Activated naive CD8-positive, alpha-beta T cell treated with anti-CD3 and anti-CD28 coated beads, Interleukin-2, amount 50 U/mL, for 24 hours (primary cell): ENCODE results near the gene TMEM178B.
A peak's percentile ranks its signal among the peaks of the same experiment; 100 is the strongest.

ENCODE experiments used
- ATAC-seq: fragments of 150-1000 bp; cut with Tn5 transposase; one replicate; pipeline ENCODE4 v1.10.0; 2021
- DNase-seq: peaks from one replicate; pipeline ENCODE4 v3.0.0; 2021
- H3K27ac Mint-ChIP-seq: one replicate; pipeline ENCODE4 v1.8.0; 2021; ENCODE audit warnings: mild to moderate bottlenecking, mixed read lengths
- H3K27me3 Mint-ChIP-seq: one replicate; pipeline ENCODE4 v1.8.0; 2021; ENCODE audit warnings: mixed read lengths
- H3K36me3 Mint-ChIP-seq: one replicate; pipeline ENCODE4 v1.8.0; 2021; ENCODE audit warnings: low read depth, mixed read lengths
- H3K4me1 Mint-ChIP-seq: one replicate; pipeline ENCODE4 v1.8.0; 2021; ENCODE audit warnings: mixed read lengths
- H3K4me3 Mint-ChIP-seq: one replicate; pipeline ENCODE4 v1.8.0; 2021; ENCODE audit warnings: mild to moderate bottlenecking, moderate library complexity, mixed read lengths
- H3K9me3 Mint-ChIP-seq: one replicate; pipeline ENCODE4 v1.8.0; 2021; ENCODE audit warnings: mixed read lengths

TMEM178B gene

DNA sequence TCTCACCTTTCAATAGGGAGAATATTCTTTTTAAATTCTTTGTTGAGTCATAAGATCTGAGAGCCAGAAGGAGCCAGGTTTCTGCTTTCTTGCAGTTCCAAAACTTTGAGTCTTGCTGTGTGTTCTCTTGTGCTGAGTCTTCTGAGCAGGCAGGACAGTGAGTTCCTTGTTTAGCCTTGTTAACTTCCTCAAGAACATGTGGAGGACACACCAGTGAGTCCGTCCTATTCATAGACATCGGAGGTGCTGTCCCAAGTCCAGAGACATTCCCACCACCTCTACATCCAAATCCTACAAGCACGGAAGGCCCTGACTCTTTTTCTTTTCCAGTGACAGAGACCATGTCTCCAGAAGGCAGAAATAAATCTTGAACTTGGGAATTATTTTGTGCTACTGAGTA is 342.1 kb downstream of the TMEM178B start:
- Mint-ChIP-seq H3K27me3 (peaks cover 6% of the 10 kb centered on the region), H3K4me1 (no peaks in the 10 kb centered on the region), H3K4me3 (no peak overlapping the region), H3K9me3 (no peaks in the 10 kb centered on the region), H3K27ac (no peak overlapping the region), H3K36me3 (no peaks in the 10 kb centered on the region)
- no peak for ATAC-seq
- DNase-seq, result no peak

DNA sequence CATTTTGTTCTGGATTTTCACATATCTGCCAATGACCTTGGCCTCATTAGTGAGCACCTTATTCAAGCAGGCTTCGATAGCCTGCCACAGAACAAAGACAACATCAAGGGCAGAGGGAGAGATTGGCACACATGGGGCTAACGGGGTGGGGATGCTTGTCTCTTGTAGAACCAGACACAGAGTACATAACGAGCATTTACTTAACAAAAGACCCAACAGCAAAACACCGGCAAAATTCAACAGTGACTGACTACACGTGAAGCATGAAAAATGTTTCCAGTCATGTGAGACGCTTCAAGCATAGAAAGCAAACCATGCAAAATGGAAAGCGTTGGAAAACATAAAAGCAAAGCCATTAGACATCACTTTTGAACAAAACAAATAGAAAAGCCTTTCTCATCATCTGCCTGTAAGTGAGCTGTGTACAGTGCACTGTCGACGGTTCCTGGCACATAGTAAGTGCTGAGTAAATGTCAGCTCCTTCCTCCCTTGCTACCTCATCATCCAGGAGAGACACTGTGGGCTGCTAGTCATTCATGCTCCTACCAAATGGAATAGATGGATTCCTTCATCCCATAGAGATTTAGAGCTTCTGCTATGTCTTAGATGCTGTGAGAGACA is 342.9 kb downstream of the TMEM178B start:
- peaks cover 3% of the 10 kb centered on the region for H3K27me3 Mint-ChIP-seq
- H3K9me3 Mint-ChIP-seq, result no peaks in the 10 kb centered on the region
- DNase-seq, result no peak
- no peak for ATAC-seq
- no peaks in the 10 kb centered on the region for H3K36me3 Mint-ChIP-seq
- no peak overlapping the region for H3K4me3 Mint-ChIP-seq
- H3K4me1 Mint-ChIP-seq, result no peaks in the 10 kb centered on the region
- no peak overlapping the region for H3K27ac Mint-ChIP-seq

DNA sequence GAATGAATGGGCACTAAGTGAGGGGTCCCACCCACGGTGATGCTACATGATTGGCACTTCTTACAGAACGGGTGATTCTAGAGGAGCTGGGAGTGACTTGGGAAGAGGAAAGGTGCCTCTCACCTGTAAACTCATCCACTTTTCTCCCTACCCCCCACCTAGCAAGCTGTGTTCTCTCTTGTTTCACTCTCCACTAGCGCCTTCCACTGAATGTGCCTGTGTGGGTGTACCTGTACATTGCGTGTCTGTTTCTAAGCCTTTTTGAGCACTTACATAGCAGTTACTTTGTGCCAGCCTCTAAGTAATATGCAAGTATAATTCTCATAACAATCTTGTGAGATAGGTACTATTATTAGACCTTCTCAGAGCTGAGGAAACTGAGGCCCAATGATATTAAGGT is 343.6 kb downstream of the TMEM178B start:
- Mint-ChIP-seq H3K36me3 (no peaks in the 10 kb centered on the region), H3K27me3 (peaks cover 3% of the 10 kb centered on the region), H3K27ac (no peak overlapping the region), H3K4me1 (no peaks in the 10 kb centered on the region), H3K9me3 (no peaks in the 10 kb centered on the region), H3K4me3 (no peak overlapping the region)
- DNase-seq, result no peak
- ATAC-seq, result no peak

DNA sequence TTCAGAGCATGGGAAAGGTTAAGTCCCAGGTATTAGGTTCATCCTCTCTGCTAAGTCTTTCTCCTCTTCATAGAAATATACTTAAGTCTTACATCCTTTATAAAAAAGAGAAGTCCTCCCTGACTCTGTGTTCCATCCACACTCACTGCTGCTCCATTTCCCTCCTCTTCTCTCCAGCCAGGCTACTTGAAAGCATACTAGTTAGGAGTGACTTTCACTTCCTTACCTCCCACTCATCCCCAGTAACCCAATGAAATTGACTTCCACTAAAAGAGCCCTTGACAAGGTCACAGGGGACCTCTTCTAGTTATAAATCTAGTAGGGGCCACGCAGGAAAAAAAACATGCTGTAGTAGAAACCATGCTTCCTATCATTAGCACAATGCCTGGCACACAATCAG is 344.2 kb downstream of the TMEM178B start:
- Mint-ChIP-seq H3K36me3 (no peaks in the 10 kb centered on the region), H3K4me3 (no peak overlapping the region), H3K27me3 (peaks cover 3% of the 10 kb centered on the region), H3K4me1 (no peaks in the 10 kb centered on the region), H3K9me3 (no peaks in the 10 kb centered on the region), H3K27ac (no peak overlapping the region)
- no peak for ATAC-seq
- no peak for DNase-seq

DNA sequence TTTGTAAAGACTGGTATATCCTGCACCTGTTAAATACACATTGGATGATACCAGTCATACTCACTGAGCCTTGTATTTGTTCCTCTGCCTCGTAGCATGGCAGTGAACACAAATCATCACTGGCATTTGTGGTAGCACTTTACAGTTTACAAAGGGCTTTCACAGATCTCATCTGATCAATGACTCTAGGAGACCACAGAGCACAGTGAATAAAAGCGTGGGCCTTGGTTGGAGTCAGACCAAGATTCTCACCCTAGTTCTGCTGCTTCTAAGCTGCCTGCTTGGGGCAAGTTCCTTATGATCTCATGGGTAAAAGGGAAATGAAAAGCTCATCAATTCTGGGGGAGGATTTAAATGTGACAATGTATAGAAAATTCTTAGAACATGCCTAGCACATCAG is 347.4 kb downstream of the TMEM178B start:
- H3K36me3 Mint-ChIP-seq, result no peaks in the 10 kb centered on the region
- DNase-seq (no peak), ATAC-seq (peak; percentile 15)
- H3K4me3 Mint-ChIP-seq, result no peak overlapping the region
- H3K27me3 Mint-ChIP-seq, result peaks cover 6% of the 10 kb centered on the region
- no peaks in the 10 kb centered on the region for H3K4me1 Mint-ChIP-seq
- H3K27ac Mint-ChIP-seq, result no peak overlapping the region
- no peaks in the 10 kb centered on the region for H3K9me3 Mint-ChIP-seq

DNA sequence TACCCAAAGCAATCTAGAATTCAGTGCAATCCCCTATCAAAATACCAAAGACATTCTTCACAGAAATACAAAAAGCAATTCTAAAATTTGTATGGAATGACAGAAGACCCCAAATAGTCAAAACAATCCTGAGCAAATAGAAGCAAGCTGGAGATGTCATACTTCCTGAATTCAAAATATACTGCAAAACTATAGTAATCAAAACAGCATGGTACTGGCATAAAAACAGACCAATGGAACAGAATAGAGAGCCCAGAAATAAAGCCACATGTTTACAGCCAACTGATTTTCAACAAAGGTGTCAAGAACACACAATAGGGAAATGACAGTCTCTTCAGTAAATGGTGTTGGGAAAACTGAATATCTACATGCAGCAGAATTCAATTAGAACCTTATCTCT is 353.3 kb downstream of the TMEM178B start:
- Mint-ChIP-seq H3K4me1 (no peaks in the 10 kb centered on the region), H3K4me3 (no peak overlapping the region), H3K36me3 (no peaks in the 10 kb centered on the region), H3K27ac (no peak overlapping the region), H3K27me3 (peaks cover 6% of the 10 kb centered on the region), H3K9me3 (peaks cover 8% of the 10 kb centered on the region)
- DNase-seq (no peak), ATAC-seq (no peak)

DNA sequence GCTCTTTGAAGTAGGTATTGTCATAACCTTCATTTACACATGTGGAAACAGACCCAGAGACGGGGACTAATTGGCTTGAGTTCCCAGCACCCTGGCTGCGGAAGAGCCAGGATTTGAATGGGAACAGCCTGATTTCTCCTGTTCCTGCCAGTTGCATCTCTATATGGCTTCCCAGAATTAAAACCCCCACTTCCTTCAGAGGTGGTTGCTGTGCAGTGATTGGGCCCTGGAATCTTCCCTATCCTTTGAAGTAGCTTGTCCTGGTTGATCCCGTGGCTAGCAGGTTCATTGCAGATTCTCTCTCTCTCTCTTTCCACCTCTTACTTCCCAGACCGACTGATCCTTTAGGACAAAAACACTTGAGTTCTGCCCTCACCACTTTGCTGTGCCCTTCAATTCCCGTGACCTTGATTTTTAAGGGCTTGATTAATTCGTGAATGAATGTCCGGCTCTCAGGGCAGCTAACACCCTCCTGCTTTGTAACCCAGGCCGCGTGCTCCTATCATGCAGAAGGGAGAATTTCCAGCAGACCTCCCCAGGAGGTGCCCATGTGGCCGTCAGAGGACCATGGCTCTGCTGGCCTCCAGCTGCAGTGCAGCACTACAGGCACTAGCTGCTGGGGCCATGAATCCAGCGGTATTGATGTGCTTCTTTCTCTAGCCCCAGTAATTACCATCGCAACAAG is 356.7 kb downstream of the TMEM178B start:
- peaks cover 10% of the 10 kb centered on the region for H3K27me3 Mint-ChIP-seq

DNA sequence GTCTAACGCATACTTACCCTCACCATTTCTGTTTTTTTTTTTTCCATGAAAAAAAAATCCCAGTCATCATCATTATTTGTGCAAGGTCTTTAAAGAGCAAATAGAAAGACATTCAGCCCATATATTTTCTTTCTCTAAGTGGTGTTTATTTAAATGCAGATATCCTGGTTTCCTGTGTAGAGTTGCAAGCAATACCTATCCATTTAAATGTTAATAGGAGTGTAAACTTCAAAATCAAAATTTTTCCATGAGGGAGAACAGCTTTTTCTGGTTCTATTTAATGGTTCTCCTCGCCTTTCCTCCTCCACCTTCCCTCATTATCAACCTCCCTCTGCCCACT is 357.2 kb downstream of the TMEM178B start:
- no peak for DNase-seq
- H3K27me3 Mint-ChIP-seq, result peaks cover 10% of the 10 kb centered on the region
- no peak overlapping the region for H3K27ac Mint-ChIP-seq
- no peaks in the 10 kb centered on the region for H3K36me3 Mint-ChIP-seq
- H3K4me1 Mint-ChIP-seq, result no peaks in the 10 kb centered on the region
- no peak overlapping the region for H3K4me3 Mint-ChIP-seq
- peaks cover 8% of the 10 kb centered on the region for H3K9me3 Mint-ChIP-seq
- no peak for ATAC-seq

More for the DNA sequence above, 356.7 kb downstream of the TMEM178B start:
- no peak for ATAC-seq
- no peaks in the 10 kb centered on the region for H3K36me3 Mint-ChIP-seq
- H3K9me3 Mint-ChIP-seq, result peaks cover 8% of the 10 kb centered on the region
- DNase-seq, result no peak
- no peaks in the 10 kb centered on the region for H3K4me1 Mint-ChIP-seq
- H3K27ac Mint-ChIP-seq, result no peak overlapping the region
- no peak overlapping the region for H3K4me3 Mint-ChIP-seq

DNA sequence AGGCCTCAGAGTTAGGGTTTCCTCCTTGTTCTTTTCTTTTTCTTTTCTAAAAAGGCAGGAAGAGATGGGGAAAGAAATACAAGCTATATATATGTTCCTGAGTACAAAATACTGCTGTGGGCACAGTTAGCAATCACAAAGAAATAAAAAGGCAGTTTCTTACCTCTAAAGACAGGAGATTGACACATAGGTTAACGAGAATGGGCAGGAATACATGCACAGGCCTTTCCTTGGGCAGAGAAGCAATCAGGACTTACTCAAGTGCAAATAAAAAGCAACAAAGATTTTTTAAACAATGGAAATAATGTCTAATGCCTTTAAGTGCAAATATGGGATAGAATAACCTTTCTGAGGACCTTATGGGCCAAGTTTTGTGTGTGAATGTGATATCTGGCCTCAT is 357.8 kb downstream of the TMEM178B start:
- ATAC-seq (no peak), DNase-seq (no peak)
- Mint-ChIP-seq H3K4me1 (no peaks in the 10 kb centered on the region), H3K27ac (no peak overlapping the region), H3K9me3 (peaks cover 8% of the 10 kb centered on the region), H3K27me3 (peaks cover 10% of the 10 kb centered on the region), H3K36me3 (no peaks in the 10 kb centered on the region), H3K4me3 (no peak overlapping the region)

DNA sequence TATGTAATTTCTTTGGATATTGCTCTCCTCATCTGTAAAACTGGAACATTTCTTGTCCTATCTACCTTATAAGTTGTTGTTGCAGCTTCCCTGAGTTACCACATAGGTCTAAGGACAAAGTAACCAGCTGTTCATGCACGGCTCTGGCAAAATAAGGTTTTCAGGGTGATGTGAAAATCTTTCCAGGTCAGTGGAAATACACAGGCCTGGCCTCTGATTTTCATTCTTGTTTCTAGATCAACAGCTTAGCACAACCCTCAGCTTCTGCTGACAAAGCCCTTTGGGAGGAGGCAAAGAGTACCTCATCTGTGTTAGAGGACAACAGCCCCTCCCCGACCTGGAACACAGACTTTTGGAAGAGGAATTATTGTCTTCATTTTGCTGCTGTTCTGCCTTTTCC is 359.8 kb downstream of the TMEM178B start:
- no peaks in the 10 kb centered on the region for H3K9me3 Mint-ChIP-seq
- H3K4me3 Mint-ChIP-seq, result no peak overlapping the region
- ATAC-seq (no peak), DNase-seq (no peak)
- peaks cover 10% of the 10 kb centered on the region for H3K27me3 Mint-ChIP-seq
- no peak overlapping the region for H3K27ac Mint-ChIP-seq
- H3K36me3 Mint-ChIP-seq, result no peaks in the 10 kb centered on the region
- H3K4me1 Mint-ChIP-seq, result no peaks in the 10 kb centered on the region

DNA sequence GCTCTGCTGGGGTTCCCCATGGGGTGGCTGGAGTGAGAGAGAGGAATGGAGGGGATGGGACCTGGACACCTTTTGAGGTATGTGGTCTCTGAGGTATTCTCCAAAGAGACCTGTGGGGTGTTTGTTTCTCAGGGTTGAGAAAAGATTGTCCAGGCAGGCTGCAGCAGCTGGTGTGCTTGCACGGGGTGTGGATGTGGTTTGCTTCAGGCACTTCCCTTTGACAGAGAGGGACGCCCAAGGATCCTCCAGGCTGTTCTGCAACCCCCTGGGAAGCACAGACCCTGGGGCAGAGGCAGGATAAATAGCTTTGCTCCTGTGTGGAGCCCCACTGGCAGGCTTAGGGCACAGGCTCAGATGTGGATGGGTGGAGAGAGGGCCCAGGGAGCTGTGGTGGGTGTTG is 362.3 kb downstream of the TMEM178B start:
- Mint-ChIP-seq H3K9me3 (no peaks in the 10 kb centered on the region), H3K36me3 (no peaks in the 10 kb centered on the region), H3K4me3 (no peak overlapping the region), H3K27me3 (peaks cover 7% of the 10 kb centered on the region), H3K4me1 (no peaks in the 10 kb centered on the region), H3K27ac (no peak overlapping the region)
- no peak for ATAC-seq
- no peak for DNase-seq

DNA sequence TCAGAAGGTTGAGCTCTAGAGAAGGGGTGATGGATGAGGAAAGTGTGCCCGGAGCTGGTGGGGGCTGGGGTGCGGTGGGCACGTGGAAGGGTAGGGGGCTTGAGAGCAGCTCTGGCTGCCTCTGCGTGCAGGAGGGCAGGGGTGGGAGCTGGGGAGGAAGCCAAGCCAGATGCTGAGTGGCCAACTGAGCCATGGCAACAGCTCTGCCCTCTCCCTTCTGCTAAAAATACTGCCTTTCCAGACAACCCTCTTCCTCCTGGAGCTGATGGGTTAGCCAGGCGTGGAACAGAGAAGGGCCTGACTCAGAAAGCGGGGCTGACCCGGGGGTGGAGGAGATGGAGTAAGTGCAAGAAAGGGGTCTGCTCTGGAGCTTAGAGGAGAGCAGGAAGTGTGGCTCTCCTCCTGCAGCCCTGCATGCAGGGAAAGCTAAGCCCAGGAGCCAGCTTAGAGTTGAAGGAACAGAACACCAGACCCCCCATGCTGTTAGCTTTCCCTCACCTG is 362.8 kb downstream of the TMEM178B start:
- H3K36me3 Mint-ChIP-seq, result no peaks in the 10 kb centered on the region
- no peaks in the 10 kb centered on the region for H3K4me1 Mint-ChIP-seq
- ATAC-seq, result no peak
- peaks cover 7% of the 10 kb centered on the region for H3K27me3 Mint-ChIP-seq
- no peaks in the 10 kb centered on the region for H3K9me3 Mint-ChIP-seq
- H3K4me3 Mint-ChIP-seq, result no peak overlapping the region
- H3K27ac Mint-ChIP-seq, result no peak overlapping the region
- no peak for DNase-seq

DNA sequence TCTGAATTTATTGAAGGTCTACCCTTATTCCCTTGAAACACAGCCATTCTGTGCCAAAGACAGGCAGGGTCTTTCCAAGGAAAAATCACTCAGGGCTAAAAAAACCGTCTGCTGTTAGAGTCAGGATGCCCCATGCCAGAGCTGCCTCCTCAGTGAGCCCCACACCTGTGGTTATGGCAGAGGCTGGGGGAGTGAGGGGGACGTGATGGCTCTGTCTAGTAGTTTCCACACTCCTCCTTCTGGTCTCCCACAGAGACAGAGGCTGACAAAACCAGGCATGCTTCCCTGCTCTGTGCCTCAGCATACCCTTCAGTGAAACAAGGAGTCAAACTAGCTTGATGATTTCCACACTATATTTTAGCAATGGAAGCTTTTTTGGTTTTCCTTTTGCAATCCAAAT is 365.3 kb downstream of the TMEM178B start:
- no peaks in the 10 kb centered on the region for H3K4me1 Mint-ChIP-seq
- H3K9me3 Mint-ChIP-seq, result no peaks in the 10 kb centered on the region
- no peak overlapping the region for H3K27ac Mint-ChIP-seq
- H3K36me3 Mint-ChIP-seq, result no peaks in the 10 kb centered on the region
- H3K27me3 Mint-ChIP-seq, result peaks cover under 1% of the 10 kb centered on the region
- DNase-seq, result no peak
- no peak for ATAC-seq
- H3K4me3 Mint-ChIP-seq, result no peak overlapping the region

DNA sequence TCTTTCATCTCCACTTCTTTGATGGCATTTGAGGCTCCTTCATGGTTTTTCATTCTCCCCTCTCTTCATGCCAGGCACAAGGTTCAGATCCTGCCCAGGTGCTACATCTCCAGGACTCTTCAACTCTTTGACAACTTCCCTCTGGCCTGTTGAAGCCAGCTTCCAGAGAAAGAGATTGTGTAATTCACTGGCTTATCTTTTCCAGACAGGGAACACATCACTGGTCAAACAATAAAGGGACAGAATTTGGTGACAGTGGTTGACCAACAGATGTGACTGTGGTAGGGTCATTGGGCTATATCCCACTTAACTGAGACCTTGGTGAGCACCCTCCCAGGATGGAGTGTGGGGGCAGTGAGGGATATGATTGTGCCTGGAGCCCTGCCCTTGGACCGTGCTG is 365.9 kb downstream of the TMEM178B start:
- Mint-ChIP-seq H3K4me1 (no peaks in the 10 kb centered on the region), H3K4me3 (no peak overlapping the region), H3K36me3 (no peaks in the 10 kb centered on the region), H3K27me3 (no peaks in the 10 kb centered on the region), H3K9me3 (no peaks in the 10 kb centered on the region), H3K27ac (no peak overlapping the region)
- DNase-seq (no peak), ATAC-seq (peak; percentile 16)

DNA sequence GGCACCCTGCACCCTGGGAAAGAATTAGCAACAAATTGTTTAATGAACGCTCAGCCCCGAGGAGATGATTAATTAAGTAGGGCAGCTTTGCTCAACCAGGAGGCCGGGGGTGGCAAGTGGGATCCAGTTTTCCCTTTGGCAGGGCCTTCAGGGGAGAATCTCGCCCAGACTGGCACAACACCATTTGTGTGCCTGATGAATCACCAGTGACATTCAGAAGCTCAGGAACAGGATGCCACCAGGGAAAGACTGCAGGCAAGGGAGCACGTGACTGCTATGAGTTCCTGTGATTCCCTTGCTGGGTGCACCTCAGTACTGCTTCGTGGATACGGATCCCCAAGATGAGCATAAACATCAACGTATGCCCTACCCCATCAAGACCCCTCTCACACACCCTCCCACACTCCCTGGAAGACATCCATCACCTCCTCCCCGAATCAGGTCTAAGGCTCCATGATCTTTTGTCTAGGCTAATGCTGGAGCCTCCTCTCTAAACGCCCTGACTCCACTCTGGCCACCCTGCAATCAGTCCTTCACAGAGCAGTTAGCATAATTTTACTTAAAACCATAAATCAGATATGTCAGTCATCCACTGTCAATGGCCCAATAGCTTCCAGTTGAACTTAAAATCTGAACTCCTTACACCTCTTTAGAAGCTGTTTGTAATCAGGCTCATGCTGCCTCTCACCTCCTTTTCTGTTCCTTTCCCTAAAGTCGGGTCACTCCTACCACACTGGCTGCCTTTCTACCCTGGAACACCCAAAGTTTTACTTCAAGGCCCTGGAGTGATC is 368.2 kb downstream of the TMEM178B start:
- Mint-ChIP-seq H3K27me3 (no peaks in the 10 kb centered on the region), H3K36me3 (no peaks in the 10 kb centered on the region), H3K4me1 (no peaks in the 10 kb centered on the region), H3K27ac (no peak overlapping the region), H3K4me3 (no peak overlapping the region), H3K9me3 (no peaks in the 10 kb centered on the region)
- ATAC-seq (no peak), DNase-seq (no peak)
